Naive thymus-derived CD8-positive, alpha-beta T cell (primary cell): ENCODE results near the gene KIF1B. TPM values are rescaled to one million over a fixed set of nuclear protein-coding genes. Genes with fewer than 3 reads are reported as not detected.
"Not testable (repeated sequence)": the region's sequence is repeated elsewhere in the genome, so short reads cannot be mapped to it uniquely, and the experiment has no call there.

Experiments
- ATAC-seq, 2 donors: fragments of 150-1000 bp; cut with Tn5 transposase in 1 of 2; sonication (Bioruptor Pico), chemical (Tn5 transposase) in 1 of 2; 1 replicate in 1 of 2; 2 replicates in 1 of 2; pipeline ENCODE4 v1.10.0; 2021; ENCODE audit warnings: mild to moderate bottlenecking in 2 of 2, moderate library complexity in 2 of 2
- POLR2A ChIA-PET: fragments of 350-600 bp; sonication (Branson Sonifier 250); formaldehyde crosslinking; loops from one replicate; lab custom pipeline; 2021; ENCODE audit warnings: antibody characterized with exemption; lab: Charles Lee
- DNase-seq, 10 donors: peaks; one replicate each; pipeline versions ENCODE4 v3.0.0 to v3.0.0-alpha.2; 2020 to 2022
- H3K27ac Mint-ChIP-seq, 10 donors: one replicate each; pipeline ENCODE4 v1.8.0; 2020 to 2022; ENCODE audit warnings: mild to moderate bottlenecking in 10 of 10, mixed read lengths in 10 of 10, moderate library complexity in 4 of 10, inconsistent platforms in 1 of 10
- H3K27me3 Mint-ChIP-seq, 5 donors: one replicate each; pipeline ENCODE4 v1.8.0; 2021 to 2022; ENCODE audit warnings: mixed read lengths in 5 of 5
- H3K36me3 Mint-ChIP-seq, 3 donors: one replicate each; pipeline ENCODE4 v1.8.0; 2020 to 2022; ENCODE audit warnings: mixed read lengths in 3 of 3, mild to moderate bottlenecking in 2 of 3, inconsistent platforms in 1 of 3
- H3K4me1 Mint-ChIP-seq, 4 donors: one replicate each; pipeline ENCODE4 v1.8.0; 2021 to 2022; ENCODE audit warnings: mixed read lengths in 4 of 4
- H3K4me3 Mint-ChIP-seq, 10 donors: one replicate each; pipeline ENCODE4 v1.8.0; 2020 to 2022; ENCODE audit warnings: mild to moderate bottlenecking in 10 of 10, mixed read lengths in 10 of 10, moderate library complexity in 6 of 10, inconsistent platforms in 1 of 10
- H3K9me3 Mint-ChIP-seq, 9 donors: one replicate each; pipeline ENCODE4 v1.8.0; 2020 to 2022; ENCODE audit warnings: mixed read lengths in 9 of 9, mild to moderate bottlenecking in 3 of 9, inconsistent platforms in 1 of 9, moderate library complexity in 1 of 9
- polyA plus RNA-seq, 3 donors: library from polyadenylated mRNA; unstranded; fragments of 300-500 nt; fragmentation: Illumina TruSeq; gene quantifications; one replicate each; pipeline ENCODE4 v1.2.3, GENCODE V29; 2021
- total RNA-seq, 8 experiments: library from RNA in 2 of 8; stranded (reverse) in 2 of 8; gene quantifications; one replicate each; pipeline ENCODE4 v1.2.3 and lab custom pipeline; 2021 to 2026

Gene KIF1B
- total and polyA plus RNA-seq, 5 experiments from 2014 or later, result 0.70 to 11.4 (median 2.1) TPM

DNA sequence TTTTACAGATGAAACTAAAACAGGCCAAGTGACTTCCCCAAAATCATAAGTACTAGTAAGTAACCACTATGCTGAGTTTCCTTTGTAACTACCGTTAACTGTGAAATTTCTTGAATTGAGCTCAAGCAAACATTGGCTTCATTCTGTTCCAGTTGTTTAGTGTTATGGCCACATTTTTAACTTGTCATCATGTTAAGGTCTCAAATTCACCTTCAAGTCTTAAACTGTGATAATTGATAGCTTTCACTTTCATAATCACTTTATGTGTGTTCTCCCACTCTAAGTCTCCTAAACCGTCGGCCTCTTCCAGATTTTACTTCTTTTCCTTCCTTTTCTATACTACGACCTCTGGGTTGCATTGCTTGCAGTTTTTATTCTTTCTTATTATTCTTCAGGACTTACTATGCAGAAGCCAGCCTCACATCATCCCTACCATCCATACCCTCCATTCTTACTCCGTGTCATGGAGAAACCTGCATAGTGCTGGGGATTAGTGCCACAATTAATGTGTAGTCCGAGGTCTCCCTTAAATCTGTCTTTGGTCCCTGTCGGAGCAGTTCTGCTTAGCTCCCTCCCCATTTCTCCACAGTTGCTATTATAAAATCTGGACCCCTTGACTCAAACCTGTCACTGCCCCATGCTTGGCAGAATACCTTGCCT, 5.8 kb downstream of the KIF1B start:
- Mint-ChIP-seq H3K36me3 (no peaks in the 10 kb centered on the region), H3K27me3 (no peaks in the 10 kb centered on the region), H3K4me1 (peaks cover 6 to 38% (median 22%) of the 10 kb centered on the region in 4 donors), H3K27ac (peak overlapping the region in 2 of 10 donors; percentile 1 to 79), H3K9me3 (no peaks in the 10 kb centered on the region), H3K4me3 (peak overlapping the region in 3 of 10 donors; percentile 43 to 61 (median 57))
- POLR2A ChIA-PET, result no interaction called here
- DNase-seq (no peak), ATAC-seq (no peak)

DNA sequence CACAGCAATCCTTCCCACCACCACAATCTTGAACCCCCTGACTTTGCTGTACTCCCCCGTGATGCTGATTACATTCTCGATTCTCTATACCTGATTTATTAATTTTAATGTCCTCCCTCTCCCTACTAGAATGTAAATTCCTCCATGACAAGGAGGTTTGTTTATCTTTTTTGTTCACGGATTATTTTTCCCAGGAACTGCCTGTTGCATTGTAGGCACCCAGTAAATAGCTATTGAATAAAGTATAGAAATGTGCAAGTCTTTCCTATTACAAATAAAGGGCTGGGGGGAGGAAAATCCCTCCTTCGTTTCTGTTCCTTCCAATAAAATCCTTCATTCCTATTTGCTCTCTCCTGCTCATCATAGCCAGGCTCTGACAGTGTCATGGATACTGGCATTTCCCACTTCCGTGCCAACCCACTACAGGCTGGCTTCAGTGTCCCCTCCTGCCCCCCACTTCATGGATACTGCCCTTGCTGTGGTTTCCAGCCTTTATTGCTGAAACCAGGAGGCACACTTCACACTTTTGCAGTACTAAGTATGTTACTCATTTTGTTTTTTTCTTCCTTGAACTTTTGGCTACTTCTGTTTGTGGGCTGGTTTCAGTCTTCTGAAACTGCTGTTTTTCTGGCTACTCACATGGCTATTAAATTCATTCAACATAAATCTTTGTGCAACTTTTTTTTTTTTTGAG, 7.5 kb downstream of the KIF1B start:
- POLR2A ChIA-PET, result no interaction called here
- no peak for DNase-seq
- Mint-ChIP-seq H3K4me3 (no peak overlapping the region), H3K36me3 (no peaks in the 10 kb centered on the region), H3K4me1 (peaks cover 3 to 26% (median 10%) of the 10 kb centered on the region in 4 donors), H3K27ac (peak overlapping the region in 2 of 10 donors; percentile 49 to 70), H3K9me3 (no peaks in the 10 kb centered on the region), H3K27me3 (no peaks in the 10 kb centered on the region)
- ATAC-seq, result no peak

DNA sequence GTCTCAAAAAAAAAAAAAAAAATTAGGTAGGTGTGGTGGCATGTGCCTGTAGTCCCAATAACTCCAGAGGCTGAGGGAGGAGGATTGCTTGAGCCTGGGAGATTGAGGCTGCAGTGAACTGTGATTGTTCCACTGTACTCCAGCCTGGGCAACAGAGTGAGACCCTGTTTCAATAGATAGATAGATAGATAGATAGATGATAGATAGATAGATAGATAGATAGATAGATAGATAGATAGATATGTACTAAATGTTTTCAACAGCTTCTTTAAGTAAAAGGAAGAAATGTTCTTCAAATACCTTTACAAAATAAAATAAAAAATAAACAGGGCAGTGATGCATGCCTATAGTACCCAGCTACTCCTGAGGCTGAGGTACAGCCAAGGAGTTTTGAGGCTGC, 9.8 kb downstream of the KIF1B start:
- H3K4me3 Mint-ChIP-seq, result no peak overlapping the region
- POLR2A ChIA-PET, result no interaction called here
- ATAC-seq (no peak), DNase-seq (no peak)
- H3K36me3 Mint-ChIP-seq, result no peaks in the 10 kb centered on the region
- peaks cover 3 to 21% (median 7%) of the 10 kb centered on the region in 4 donors for H3K4me1 Mint-ChIP-seq
- no peaks in the 10 kb centered on the region for H3K9me3 Mint-ChIP-seq
- no peaks in the 10 kb centered on the region for H3K27me3 Mint-ChIP-seq
- H3K27ac Mint-ChIP-seq, result no peak overlapping the region

DNA sequence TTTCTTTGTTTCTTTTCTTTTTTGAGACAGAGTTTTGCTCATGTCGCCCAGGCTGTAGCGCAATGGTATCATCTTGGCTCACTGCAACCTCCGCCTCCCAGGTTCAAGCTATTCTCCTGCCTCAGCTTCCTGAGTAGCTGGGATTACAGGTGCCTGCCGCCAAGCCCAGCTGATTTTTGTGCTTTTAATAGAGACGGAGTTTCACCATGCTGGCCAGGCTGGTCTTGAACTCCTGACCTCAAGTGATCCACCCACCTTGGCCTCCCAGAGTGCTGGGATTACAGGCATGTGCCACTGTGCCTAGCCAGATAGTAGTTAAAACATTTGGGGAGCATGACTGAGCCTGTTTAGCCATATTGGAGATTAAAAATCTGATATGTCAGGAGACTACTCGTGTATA, 10.3 kb downstream of the KIF1B start:
- H3K27ac Mint-ChIP-seq, H3K27me3 Mint-ChIP-seq, H3K4me3 Mint-ChIP-seq, H3K9me3 Mint-ChIP-seq, POLR2A ChIA-PET, H3K36me3 Mint-ChIP-seq, DNase-seq, ATAC-seq: not testable (repeated sequence)
- peaks cover under 1 to 21% (median 9%) of the 10 kb centered on the region in 4 donors for H3K4me1 Mint-ChIP-seq

DNA sequence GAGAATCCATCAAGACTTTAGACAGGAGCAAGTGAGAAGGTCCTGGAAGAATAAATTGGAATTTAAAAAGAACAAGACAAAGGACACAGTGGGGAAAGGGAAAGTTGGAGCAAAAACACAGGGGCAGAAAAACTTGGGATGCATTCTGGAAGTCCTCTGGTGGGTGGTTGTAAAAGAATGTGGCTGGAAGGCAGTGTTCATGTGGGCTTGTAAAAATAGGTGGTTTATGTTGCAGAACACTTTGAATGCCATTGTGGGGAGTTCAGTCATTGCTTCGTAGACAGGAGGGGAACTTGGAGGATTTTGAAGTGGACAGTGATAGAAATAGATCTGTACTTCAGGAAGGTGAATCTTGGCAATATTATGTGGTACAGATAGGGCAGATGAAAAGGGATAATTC, 15.2 kb downstream of the KIF1B start:
- H3K27ac Mint-ChIP-seq, result no peak overlapping the region
- H3K4me3 Mint-ChIP-seq, result no peak overlapping the region
- no peaks in the 10 kb centered on the region for H3K36me3 Mint-ChIP-seq
- no peaks in the 10 kb centered on the region for H3K27me3 Mint-ChIP-seq
- no peak for ATAC-seq
- H3K4me1 Mint-ChIP-seq, result peaks cover 0 to 6% (median 1%) of the 10 kb centered on the region in 4 donors
- POLR2A ChIA-PET, result no interaction called here
- no peaks in the 10 kb centered on the region for H3K9me3 Mint-ChIP-seq
- no peak for DNase-seq

DNA sequence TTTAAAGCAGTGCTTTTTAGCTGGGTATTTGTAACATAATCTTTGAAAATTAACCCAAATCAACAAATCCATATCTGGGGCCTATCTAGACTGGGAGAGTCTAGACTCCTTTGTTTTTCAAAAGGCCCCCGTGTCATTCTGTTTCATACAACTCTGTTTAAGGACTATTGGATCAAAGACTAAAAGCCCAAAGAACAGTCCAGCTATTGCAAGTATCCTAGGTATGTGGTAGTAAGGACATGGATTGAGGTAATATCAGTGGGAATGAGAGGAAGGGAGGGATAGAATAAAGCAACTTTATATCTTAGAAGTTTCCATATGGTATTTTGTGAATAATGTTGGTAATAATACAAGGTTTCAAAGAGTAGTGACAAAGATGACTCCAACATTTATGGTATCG, 18.2 kb downstream of the KIF1B start:
- POLR2A ChIA-PET, result no interaction called here
- H3K27ac Mint-ChIP-seq, result no peak overlapping the region
- no peak for ATAC-seq

DNA sequence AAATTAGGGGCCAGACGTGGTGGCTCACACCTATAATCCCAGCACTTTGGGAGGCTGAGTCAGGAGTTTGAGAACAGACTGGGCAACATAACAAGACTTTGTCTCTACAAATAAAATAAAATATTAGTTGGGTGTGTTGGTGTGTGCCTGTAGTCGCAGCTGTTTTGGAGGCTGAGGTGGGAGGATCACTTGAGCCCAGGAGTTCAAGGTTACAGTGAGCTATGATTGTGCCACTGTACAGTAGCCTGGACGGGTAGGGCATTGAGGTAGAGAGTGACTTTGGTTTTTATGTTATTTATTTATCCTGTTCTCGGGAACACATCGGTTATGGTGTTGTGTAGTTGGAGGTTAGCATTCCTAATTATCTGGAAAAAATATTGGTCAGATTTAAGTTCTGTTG, 19.5 kb downstream of the KIF1B start:
- Mint-ChIP-seq H3K36me3 (no peaks in the 10 kb centered on the region), H3K27me3 (no peaks in the 10 kb centered on the region), H3K27ac (no peak overlapping the region), H3K9me3 (no peaks in the 10 kb centered on the region), H3K4me3 (no peak overlapping the region), H3K4me1 (peaks cover 0 to 6% (median 1%) of the 10 kb centered on the region in 4 donors)
- DNase-seq, result no peak
- POLR2A ChIA-PET, result no interaction called here
- ATAC-seq, result no peak

More for the DNA sequence above, 18.2 kb downstream of the KIF1B start:
- Mint-ChIP-seq H3K27me3 (no peaks in the 10 kb centered on the region), H3K9me3 (no peaks in the 10 kb centered on the region), H3K4me3 (no peak overlapping the region), H3K36me3 (no peaks in the 10 kb centered on the region), H3K4me1 (peaks cover 0 to 6% (median 1%) of the 10 kb centered on the region in 4 donors)
- DNase-seq, result no peak

DNA sequence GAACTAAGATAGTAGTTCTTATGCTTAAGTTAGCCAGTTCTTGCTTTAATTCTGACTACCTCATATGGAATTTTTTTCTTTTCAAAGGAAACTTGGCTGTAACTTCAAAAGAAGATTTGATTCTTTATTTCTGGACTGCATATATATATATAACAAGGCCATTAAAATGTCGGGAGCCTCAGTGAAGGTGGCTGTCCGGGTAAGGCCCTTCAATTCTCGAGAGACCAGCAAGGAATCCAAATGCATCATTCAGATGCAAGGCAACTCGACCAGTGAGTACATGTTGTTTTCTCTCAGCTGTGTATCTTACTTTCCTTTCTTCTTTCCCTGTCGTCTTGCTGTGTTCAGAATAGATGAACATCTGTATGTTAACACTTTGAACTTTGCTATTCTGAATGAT, 21.8 kb downstream of the KIF1B start:
- H3K9me3 Mint-ChIP-seq, result no peaks in the 10 kb centered on the region
- POLR2A ChIA-PET, result no interaction called here
- no peaks in the 10 kb centered on the region for H3K27me3 Mint-ChIP-seq
- no peak overlapping the region for H3K4me3 Mint-ChIP-seq
- H3K4me1 Mint-ChIP-seq, result peaks cover 0 to 5% (median under 1%) of the 10 kb centered on the region in 4 donors
- no peak overlapping the region for H3K27ac Mint-ChIP-seq
- DNase-seq, result no peak
- H3K36me3 Mint-ChIP-seq, result peaks cover 0 to 5% (median 0%) of the 10 kb centered on the region in 3 donors
- no peak for ATAC-seq

DNA sequence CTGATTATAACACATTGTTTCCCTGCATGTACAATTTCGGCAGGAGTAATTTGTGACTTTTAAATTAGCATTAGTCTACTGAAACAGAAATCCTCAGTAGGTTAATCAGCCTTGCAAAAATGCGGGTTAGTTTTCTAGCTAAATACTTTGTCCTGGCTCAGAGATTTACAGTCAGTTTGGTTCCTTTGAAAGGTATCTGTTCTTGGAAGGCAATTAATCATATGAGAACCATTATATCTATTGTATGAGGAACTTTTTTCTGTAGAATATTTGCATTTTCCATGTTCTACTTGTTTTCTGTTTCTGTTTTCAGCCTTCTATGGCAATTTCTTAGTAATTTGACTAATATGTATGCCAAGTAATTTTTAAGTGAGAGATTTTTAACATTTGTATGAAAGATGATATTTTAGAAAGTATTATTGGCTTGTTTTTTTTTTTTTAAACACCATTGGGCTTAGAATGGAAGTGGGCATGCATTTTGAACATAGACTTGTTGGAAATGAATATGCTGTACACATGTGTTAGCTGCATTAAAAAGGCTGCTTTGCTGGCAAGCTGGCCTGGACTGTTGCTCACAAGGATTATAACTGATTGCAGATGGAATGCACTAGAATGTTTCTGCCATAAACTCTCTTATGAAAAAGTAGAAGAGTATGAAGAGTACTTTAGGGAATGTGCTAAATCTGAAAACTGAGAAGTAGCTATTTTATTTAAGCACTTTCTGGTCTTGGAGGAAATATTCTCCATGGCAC, 26.2 kb downstream of the KIF1B start:
- Mint-ChIP-seq H3K36me3 (peaks cover 0 to 5% (median 0%) of the 10 kb centered on the region in 3 donors), H3K4me1 (peaks cover 0 to 8% (median 0%) of the 10 kb centered on the region in 4 donors), H3K27ac (peak overlapping the region in 1 of 10 donors; percentile 11), H3K4me3 (no peak overlapping the region), H3K9me3 (no peaks in the 10 kb centered on the region), H3K27me3 (no peaks in the 10 kb centered on the region)
- ATAC-seq (no peak), DNase-seq (no peak)
- POLR2A ChIA-PET, result no interaction called here

DNA sequence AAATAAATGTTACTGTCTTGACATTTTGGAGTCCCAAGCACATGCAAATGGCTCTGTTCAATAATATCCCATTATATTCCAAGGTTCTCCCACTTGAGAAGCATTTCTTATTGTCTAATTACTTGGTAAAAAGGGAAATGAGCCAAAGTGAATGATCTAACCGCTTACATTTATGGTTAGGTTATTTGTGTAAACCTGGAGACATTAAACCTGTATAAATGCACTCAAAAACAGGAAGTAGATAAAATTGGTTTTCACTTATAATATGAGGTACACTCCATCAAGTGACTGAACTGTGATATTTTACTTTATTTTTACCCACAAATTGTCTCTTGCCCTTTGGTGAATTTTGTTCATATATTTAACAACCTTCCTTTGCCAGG, 26.8 kb downstream of the KIF1B start:
- peaks cover 0 to 5% (median 0%) of the 10 kb centered on the region in 3 donors for H3K36me3 Mint-ChIP-seq
- ATAC-seq (no peak), DNase-seq (no peak)
- H3K9me3 Mint-ChIP-seq, result no peaks in the 10 kb centered on the region
- H3K4me1 Mint-ChIP-seq, result peaks cover 0 to 8% (median 0%) of the 10 kb centered on the region in 4 donors
- no peaks in the 10 kb centered on the region for H3K27me3 Mint-ChIP-seq
- H3K4me3 Mint-ChIP-seq, result no peak overlapping the region
- POLR2A ChIA-PET, result no interaction called here
- H3K27ac Mint-ChIP-seq, result no peak overlapping the region

DNA sequence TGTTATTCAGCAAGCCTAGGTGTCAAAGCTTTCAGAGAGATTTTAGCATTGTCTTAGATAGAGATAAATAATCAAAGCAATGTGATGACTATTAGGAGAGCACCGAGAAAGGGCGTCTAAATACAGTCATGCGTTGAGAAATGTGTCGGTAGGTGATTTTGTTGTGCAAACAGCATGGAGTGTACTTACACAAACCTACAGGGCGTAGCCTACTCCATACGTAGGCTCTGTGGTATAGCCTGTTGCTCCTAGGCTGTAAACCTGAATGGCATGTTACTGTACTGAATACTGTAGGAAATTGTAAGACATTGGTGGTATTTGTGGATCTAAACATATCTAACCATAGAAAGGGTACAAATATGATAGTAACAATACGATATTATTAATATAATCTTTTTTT, 31.8 kb downstream of the KIF1B start:
- no peaks in the 10 kb centered on the region for H3K27me3 Mint-ChIP-seq
- no peak overlapping the region for H3K27ac Mint-ChIP-seq
- H3K4me1 Mint-ChIP-seq, result peaks cover 0 to 6% (median under 1%) of the 10 kb centered on the region in 4 donors
- H3K4me3 Mint-ChIP-seq, result no peak overlapping the region
- POLR2A ChIA-PET, result no interaction called here
- H3K9me3 Mint-ChIP-seq, result no peaks in the 10 kb centered on the region
- DNase-seq (no peak), ATAC-seq (no peak)
- peaks cover 0 to 2% (median 2%) of the 10 kb centered on the region in 3 donors for H3K36me3 Mint-ChIP-seq

DNA sequence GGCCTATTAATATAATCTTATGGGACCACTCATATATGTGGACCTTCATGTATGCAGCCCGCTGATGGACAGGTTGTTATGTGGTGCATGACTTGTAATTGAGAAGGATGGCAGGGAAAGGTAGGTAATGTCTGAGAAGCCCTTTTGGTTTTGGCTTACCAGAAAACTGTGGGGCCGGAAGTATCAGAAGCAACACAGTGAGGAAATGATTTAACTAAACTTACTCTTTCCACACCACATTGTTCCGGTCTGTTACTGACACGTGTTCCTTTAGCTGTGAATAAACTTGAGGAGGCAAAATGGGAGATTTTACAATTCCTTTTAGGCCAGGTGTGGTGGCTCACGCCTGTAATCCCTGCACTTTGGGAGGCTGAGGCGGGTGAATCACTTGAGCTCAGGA, 32.4 kb downstream of the KIF1B start:
- H3K9me3 Mint-ChIP-seq, result no peaks in the 10 kb centered on the region
- POLR2A ChIA-PET, result no interaction called here
- peaks cover 0 to 2% (median 2%) of the 10 kb centered on the region in 3 donors for H3K36me3 Mint-ChIP-seq
- H3K27me3 Mint-ChIP-seq, result no peaks in the 10 kb centered on the region
- peak overlapping the region in 1 of 10 donors; percentile 66 for H3K27ac Mint-ChIP-seq
- peaks cover 0 to 3% (median under 1%) of the 10 kb centered on the region in 4 donors for H3K4me1 Mint-ChIP-seq
- no peak overlapping the region for H3K4me3 Mint-ChIP-seq
- ATAC-seq (no peak), DNase-seq (no peak)

DNA sequence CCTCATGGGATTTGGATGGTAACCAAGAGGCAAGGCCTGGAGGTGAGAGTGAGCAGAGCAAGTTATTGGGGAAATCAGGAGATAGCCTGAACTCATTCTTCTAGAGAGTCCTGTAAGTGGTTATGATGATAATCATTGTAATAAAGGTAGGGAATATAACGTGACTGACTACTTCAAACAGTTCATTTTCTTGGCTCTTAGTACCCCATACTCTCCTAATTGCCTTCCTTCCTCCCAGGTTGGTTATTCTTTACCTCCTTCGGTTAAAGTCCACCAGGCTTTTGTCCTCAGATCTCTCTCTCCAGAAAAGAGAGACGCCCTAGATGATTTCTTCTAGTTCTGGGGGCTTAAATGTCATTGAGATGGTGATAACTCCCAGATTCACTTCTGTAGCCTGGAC, 35.3 kb downstream of the KIF1B start:
- Mint-ChIP-seq H3K36me3 (peaks cover 0 to 2% (median 2%) of the 10 kb centered on the region in 3 donors), H3K27ac (no peak overlapping the region), H3K4me3 (no peak overlapping the region), H3K4me1 (peaks cover 0 to 3% (median 1%) of the 10 kb centered on the region in 4 donors), H3K27me3 (no peaks in the 10 kb centered on the region), H3K9me3 (no peaks in the 10 kb centered on the region)
- no peak for DNase-seq
- POLR2A ChIA-PET, result no interaction called here
- ATAC-seq, result no peak
